ENCODE results near the gene AACS.

AACS gene

GRCh38 chr12:125113263-125113662, 48.0 kb downstream of the AACS start:
- H3K4me1 ChIP-seq (ENCODE audit: control insufficient read depth, insufficient read depth, low read length): no peaks in the 10 kb centered on the region
- H3K4me3 ChIP-seq (ENCODE audit: low read length): no peak overlapping the region
- no peak overlapping the region for H3K4me2 ChIP-seq (ENCODE audit: low read length)
- peaks cover 15% of the 10 kb centered on the region for H3K36me3 ChIP-seq (ENCODE audit: insufficient read depth, low read length)
- H3K27me3 ChIP-seq (ENCODE audit: control insufficient read depth, insufficient read depth, low read length): no peaks in the 10 kb centered on the region
- H3K9ac ChIP-seq (ENCODE audit: low read depth, low read length): no peak overlapping the region
- H3K9me3 ChIP-seq (replicated peaks; ENCODE audit: low read length): no peaks in the 10 kb centered on the region

- no peaks in the 10 kb centered on the region for H3K4me1 ChIP-seq (ENCODE audit: control insufficient read depth, insufficient read depth, low read length)
- H3K9ac ChIP-seq (ENCODE audit: low read depth, low read length): no peak overlapping the region
- no peaks in the 10 kb centered on the region for H3K9me3 ChIP-seq (replicated peaks; ENCODE audit: low read length)
- H3K4me3 ChIP-seq (ENCODE audit: low read length): no peak overlapping the region
- no peak overlapping the region for H3K4me2 ChIP-seq (ENCODE audit: low read length)
- H3K27me3 ChIP-seq (ENCODE audit: control insufficient read depth, insufficient read depth, low read length): no peaks in the 10 kb centered on the region
- H3K36me3 ChIP-seq (ENCODE audit: insufficient read depth, low read length): peaks cover 20% of the 10 kb centered on the region
Measured at GRCh38 chr12:125113789-125114188, 48.6 kb downstream of the AACS start.

- Histone ChIP-seq H3K4me1 (ENCODE audit: control insufficient read depth, insufficient read depth, low read length) (no peaks in the 10 kb centered on the region), H3K4me3 (ENCODE audit: low read length) (no peak overlapping the region), H3K9me3 (replicated peaks; ENCODE audit: low read length) (no peaks in the 10 kb centered on the region), H3K36me3 (ENCODE audit: insufficient read depth, low read length) (peaks cover 20% of the 10 kb centered on the region), H3K9ac (ENCODE audit: low read depth, low read length) (no peak overlapping the region), H3K4me2 (ENCODE audit: low read length) (no peak overlapping the region), H3K27me3 (ENCODE audit: control insufficient read depth, insufficient read depth, low read length) (no peaks in the 10 kb centered on the region)
Measured at GRCh38 chr12:125114365-125115141, 49.3 kb downstream of the AACS start.

- no peak overlapping the region for H3K9ac ChIP-seq (ENCODE audit: low read depth, low read length)
- no peaks in the 10 kb centered on the region for H3K27me3 ChIP-seq (ENCODE audit: control insufficient read depth, insufficient read depth, low read length)
- H3K4me3 ChIP-seq (ENCODE audit: low read length): no peak overlapping the region
- H3K36me3 ChIP-seq (ENCODE audit: insufficient read depth, low read length): peaks cover 20% of the 10 kb centered on the region
- no peaks in the 10 kb centered on the region for H3K4me1 ChIP-seq (ENCODE audit: control insufficient read depth, insufficient read depth, low read length)
- H3K4me2 ChIP-seq (ENCODE audit: low read length): no peak overlapping the region
- no peaks in the 10 kb centered on the region for H3K9me3 ChIP-seq (replicated peaks; ENCODE audit: low read length)
Measured at GRCh38 chr12:125120566-125120965, 55.3 kb downstream of the AACS start.

GRCh38 chr12:125121106-125121505, 55.9 kb downstream of the AACS start:
- Histone ChIP-seq H3K9ac (ENCODE audit: low read depth, low read length) (no peak overlapping the region), H3K27me3 (ENCODE audit: control insufficient read depth, insufficient read depth, low read length) (no peaks in the 10 kb centered on the region), H3K9me3 (replicated peaks; ENCODE audit: low read length) (no peaks in the 10 kb centered on the region), H3K4me2 (ENCODE audit: low read length) (no peak overlapping the region), H3K4me3 (ENCODE audit: low read length) (no peak overlapping the region), H3K36me3 (ENCODE audit: insufficient read depth, low read length) (peaks cover 20% of the 10 kb centered on the region), H3K4me1 (ENCODE audit: control insufficient read depth, insufficient read depth, low read length) (no peaks in the 10 kb centered on the region)

- Histone ChIP-seq H3K9ac (ENCODE audit: low read depth, low read length) (no peak overlapping the region), H3K4me1 (ENCODE audit: control insufficient read depth, insufficient read depth, low read length) (no peaks in the 10 kb centered on the region), H3K36me3 (ENCODE audit: insufficient read depth, low read length) (peaks cover 20% of the 10 kb centered on the region), H3K9me3 (replicated peaks; ENCODE audit: low read length) (no peaks in the 10 kb centered on the region), H3K27me3 (ENCODE audit: control insufficient read depth, insufficient read depth, low read length) (no peaks in the 10 kb centered on the region), H3K4me2 (ENCODE audit: low read length) (no peak overlapping the region), H3K4me3 (ENCODE audit: low read length) (no peak overlapping the region)
Measured at GRCh38 chr12:125122668-125123067, 57.4 kb downstream of the AACS start.

- H3K36me3 ChIP-seq (ENCODE audit: insufficient read depth, low read length): peaks cover 15% of the 10 kb centered on the region
- H3K4me3 ChIP-seq (ENCODE audit: low read length): no peak overlapping the region
- H3K27me3 ChIP-seq (ENCODE audit: control insufficient read depth, insufficient read depth, low read length): no peaks in the 10 kb centered on the region
- H3K4me1 ChIP-seq (ENCODE audit: control insufficient read depth, insufficient read depth, low read length): no peaks in the 10 kb centered on the region
- H3K4me2 ChIP-seq (ENCODE audit: low read length): no peak overlapping the region
- H3K9ac ChIP-seq (ENCODE audit: low read depth, low read length): no peak overlapping the region
- H3K9me3 ChIP-seq (replicated peaks; ENCODE audit: low read length): no peaks in the 10 kb centered on the region
Measured at GRCh38 chr12:125124320-125124966, 59.2 kb downstream of the AACS start.

- H3K4me3 ChIP-seq (ENCODE audit: low read length): no peak overlapping the region
Measured at GRCh38 chr12:125125271-125125670, 60.0 kb downstream of the AACS start.

GRCh38 chr12:125128439-125129178, 63.4 kb downstream of the AACS start:
- H3K36me3 ChIP-seq (ENCODE audit: insufficient read depth, low read length): peaks cover 27% of the 10 kb centered on the region
- no peak overlapping the region for H3K4me2 ChIP-seq (ENCODE audit: low read length)
- H3K27me3 ChIP-seq (ENCODE audit: control insufficient read depth, insufficient read depth, low read length): no peaks in the 10 kb centered on the region
- no peak overlapping the region for H3K4me3 ChIP-seq (ENCODE audit: low read length)
- H3K9ac ChIP-seq (ENCODE audit: low read depth, low read length): no peak overlapping the region
- H3K9me3 ChIP-seq (replicated peaks; ENCODE audit: low read length): no peaks in the 10 kb centered on the region
- no peaks in the 10 kb centered on the region for H3K4me1 ChIP-seq (ENCODE audit: control insufficient read depth, insufficient read depth, low read length)

More at GRCh38 chr12:125125271-125125670, 60.0 kb downstream of the AACS start:
- Histone ChIP-seq H3K27me3 (ENCODE audit: control insufficient read depth, insufficient read depth, low read length) (no peaks in the 10 kb centered on the region), H3K9me3 (replicated peaks; ENCODE audit: low read length) (no peaks in the 10 kb centered on the region), H3K4me1 (ENCODE audit: control insufficient read depth, insufficient read depth, low read length) (no peaks in the 10 kb centered on the region), H3K36me3 (ENCODE audit: insufficient read depth, low read length) (peaks cover 16% of the 10 kb centered on the region), H3K9ac (ENCODE audit: low read depth, low read length) (no peak overlapping the region), H3K4me2 (ENCODE audit: low read length) (no peak overlapping the region)

GRCh38 chr12:125129179-125129571, 63.9 kb downstream of the AACS start:
- H3K4me1 ChIP-seq (ENCODE audit: control insufficient read depth, insufficient read depth, low read length): no peaks in the 10 kb centered on the region
- no peaks in the 10 kb centered on the region for H3K27me3 ChIP-seq (ENCODE audit: control insufficient read depth, insufficient read depth, low read length)
- no peak overlapping the region for H3K4me3 ChIP-seq (ENCODE audit: low read length)
- peaks cover 28% of the 10 kb centered on the region for H3K36me3 ChIP-seq (ENCODE audit: insufficient read depth, low read length)
- no peak overlapping the region for H3K4me2 ChIP-seq (ENCODE audit: low read length)
- H3K9ac ChIP-seq (ENCODE audit: low read depth, low read length): no peak overlapping the region
- no peaks in the 10 kb centered on the region for H3K9me3 ChIP-seq (replicated peaks; ENCODE audit: low read length)

- H3K4me1 ChIP-seq (ENCODE audit: control insufficient read depth, insufficient read depth, low read length): no peaks in the 10 kb centered on the region
- H3K27me3 ChIP-seq (ENCODE audit: control insufficient read depth, insufficient read depth, low read length): no peaks in the 10 kb centered on the region
- H3K4me3 ChIP-seq (ENCODE audit: low read length): no peak overlapping the region
- peaks cover 28% of the 10 kb centered on the region for H3K36me3 ChIP-seq (ENCODE audit: insufficient read depth, low read length)
- no peak overlapping the region for H3K9ac ChIP-seq (ENCODE audit: low read depth, low read length)
- H3K4me2 ChIP-seq (ENCODE audit: low read length): no peak overlapping the region
- no peaks in the 10 kb centered on the region for H3K9me3 ChIP-seq (replicated peaks; ENCODE audit: low read length)
Measured at GRCh38 chr12:125129591-125130255, 64.5 kb downstream of the AACS start.
